ENCODE data around the gene PDE2A. TPM values are rescaled to one million over a fixed set of nuclear protein-coding genes. Genes with fewer than 3 reads are reported as not detected.
A peak's percentile ranks its signal among the peaks of the same experiment; 100 is the strongest.

The PDE2A gene
- total RNA-seq, 1 donor, result 0.36 TPM

DNA sequence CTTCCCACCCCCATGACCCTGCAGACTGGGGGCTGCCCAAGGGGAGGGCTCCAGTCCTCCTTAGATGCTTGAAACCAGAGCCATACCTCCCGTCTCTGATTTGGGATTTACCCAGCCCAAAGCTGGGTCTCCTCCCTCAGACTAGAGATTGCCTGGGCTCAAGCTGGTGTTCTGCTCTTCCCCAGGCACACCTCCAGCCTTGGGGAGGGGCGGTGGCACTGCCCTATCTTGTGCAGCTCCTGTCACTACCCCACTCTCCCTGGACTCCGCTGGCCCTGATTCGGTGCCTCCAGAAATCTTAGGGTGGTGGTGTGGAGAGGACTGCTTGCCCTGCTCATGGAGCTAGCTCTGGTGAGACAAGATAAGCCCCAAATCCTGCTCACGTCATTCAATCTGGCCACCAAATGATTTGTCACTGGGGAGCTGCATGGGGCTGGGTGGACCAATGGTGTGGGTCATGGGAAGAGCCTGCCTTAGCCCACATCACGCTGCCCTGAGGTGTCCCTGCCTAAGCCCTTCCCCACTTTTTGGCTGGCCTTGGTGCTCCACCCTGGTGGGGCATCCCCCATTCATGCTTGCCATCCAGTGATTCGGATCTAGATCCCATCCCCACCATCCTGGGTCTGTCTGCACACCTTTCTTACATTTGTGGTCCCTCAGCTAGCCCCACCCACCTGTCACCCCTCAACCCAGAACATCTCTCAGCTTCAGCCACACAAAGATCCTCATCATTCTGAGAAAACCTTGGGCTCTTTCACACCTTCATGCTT is 87.7 kb downstream of the PDE2A start:
- no peaks in the 10 kb centered on the region for H3K9me3 ChIP-seq (ENCODE audit: low read depth, low read length)
- peaks cover 81% of the 10 kb centered on the region for H3K27me3 ChIP-seq (ENCODE audit: insufficient read depth, low read length)
- no peak overlapping the region for H2AFZ ChIP-seq (ENCODE audit: low read length)
- peak; percentile 49 for DNase-seq (ENCODE audit: insufficient read length, low spot score, missing footprints)
- no peak overlapping the region for H3K4me2 ChIP-seq (ENCODE audit: insufficient read depth, low read length)
- TF ChIP-seq CTCF (IDR thresholded peaks at IDR 0.05; ENCODE audit: extremely low read depth, low read depth, low read length), result no peak
- H3K4me3 ChIP-seq (ENCODE audit: insufficient read depth, low read length), result no peak overlapping the region
- H3K36me3 ChIP-seq (ENCODE audit: insufficient read depth, low read length), result no peaks in the 10 kb centered on the region
- no peaks in the 10 kb centered on the region for H3K79me2 ChIP-seq (ENCODE audit: insufficient read depth, low read length)
- peaks cover 5% of the 10 kb centered on the region for H4K20me1 ChIP-seq (ENCODE audit: insufficient read depth, low read length)
- no peaks in the 10 kb centered on the region for H3K4me1 ChIP-seq (ENCODE audit: insufficient read depth, low read length)
- H3K27ac ChIP-seq (ENCODE audit: low read depth, low read length), result no peak overlapping the region

DNA sequence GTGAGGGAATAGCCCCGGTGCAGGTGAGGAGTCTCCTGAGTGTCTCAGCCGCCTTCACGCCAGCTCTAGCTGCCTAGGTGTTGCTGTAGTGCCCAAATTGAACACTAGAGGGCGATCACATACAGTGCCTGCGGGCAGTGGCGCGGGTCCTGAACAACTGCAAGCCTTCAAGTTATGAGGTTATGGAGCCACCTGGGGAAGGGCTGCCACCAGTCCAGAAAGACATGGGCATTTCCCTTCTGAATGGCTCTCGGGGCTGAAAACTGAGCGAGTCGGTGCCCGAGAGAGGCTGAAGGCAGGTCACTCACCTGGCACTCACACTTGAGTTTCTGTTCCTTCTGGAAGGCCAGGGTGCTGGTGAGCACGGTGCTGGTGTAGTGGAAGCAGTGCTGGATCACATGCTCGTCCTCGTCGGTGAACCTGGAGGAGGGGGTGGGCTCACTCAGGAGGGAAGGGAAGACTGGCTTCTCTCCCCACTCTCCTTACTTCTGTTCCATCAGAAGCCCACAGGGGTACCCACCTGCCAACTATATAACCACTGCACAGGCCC is 88.4 kb downstream of the PDE2A start:
- no peaks in the 10 kb centered on the region for H3K9me3 ChIP-seq (ENCODE audit: low read depth, low read length)
- no peak overlapping the region for H2AFZ ChIP-seq (ENCODE audit: low read length)
- no peak overlapping the region for H3K4me3 ChIP-seq (ENCODE audit: insufficient read depth, low read length)
- no peaks in the 10 kb centered on the region for H4K20me1 ChIP-seq (ENCODE audit: insufficient read depth, low read length)
- no peaks in the 10 kb centered on the region for H3K79me2 ChIP-seq (ENCODE audit: insufficient read depth, low read length)
- peaks cover 80% of the 10 kb centered on the region for H3K27me3 ChIP-seq (ENCODE audit: insufficient read depth, low read length)
- peak; percentile 92 for TF ChIP-seq CTCF (IDR thresholded peaks at IDR 0.05; ENCODE audit: extremely low read depth, low read depth, low read length)
- H3K4me1 ChIP-seq (ENCODE audit: insufficient read depth, low read length), result no peaks in the 10 kb centered on the region
- no peaks in the 10 kb centered on the region for H3K36me3 ChIP-seq (ENCODE audit: insufficient read depth, low read length)
- peak; percentile 98 for DNase-seq (ENCODE audit: insufficient read length, low spot score, missing footprints)
- H3K27ac ChIP-seq (ENCODE audit: low read depth, low read length), result no peak overlapping the region
- no peak overlapping the region for H3K4me2 ChIP-seq (ENCODE audit: insufficient read depth, low read length)

DNA sequence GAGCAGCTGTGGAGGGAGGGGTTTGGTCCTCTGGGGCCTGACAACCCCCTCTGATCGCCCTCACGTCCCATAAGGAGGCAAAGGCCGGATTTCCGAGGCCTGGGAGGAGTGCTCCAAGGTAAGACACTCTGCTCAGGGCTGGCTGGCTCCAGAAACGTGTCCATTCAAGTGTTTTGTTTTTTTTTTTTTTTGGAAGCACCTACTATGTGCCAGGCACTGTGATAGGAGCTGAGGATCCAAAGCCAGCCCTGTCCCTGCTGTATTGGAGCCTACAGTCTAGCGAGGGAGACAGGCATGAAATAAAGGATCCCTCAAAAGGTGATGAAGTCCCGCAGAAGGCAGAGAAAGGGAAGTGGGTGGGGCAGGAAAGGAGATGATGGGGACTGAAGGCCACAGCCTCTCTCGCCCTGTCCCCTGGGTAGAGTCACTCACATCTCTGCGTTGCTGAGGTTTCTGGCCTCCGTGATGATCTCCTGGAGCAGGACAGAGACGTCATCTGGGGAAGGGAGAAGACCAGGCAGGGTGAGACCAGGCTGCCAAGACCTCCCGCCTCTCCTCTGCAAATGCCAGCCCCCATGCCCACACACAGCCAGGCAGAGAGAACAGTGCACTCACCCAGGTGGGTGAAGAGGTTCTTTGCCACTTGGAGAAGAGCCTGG is 89.2 kb downstream of the PDE2A start:
- no peaks in the 10 kb centered on the region for H3K4me1 ChIP-seq (ENCODE audit: insufficient read depth, low read length)
- no peak overlapping the region for H3K27ac ChIP-seq (ENCODE audit: low read depth, low read length)
- no peaks in the 10 kb centered on the region for H3K36me3 ChIP-seq (ENCODE audit: insufficient read depth, low read length)
- no peaks in the 10 kb centered on the region for H4K20me1 ChIP-seq (ENCODE audit: insufficient read depth, low read length)
- peaks cover 78% of the 10 kb centered on the region for H3K27me3 ChIP-seq (ENCODE audit: insufficient read depth, low read length)
- peak; percentile 91 for DNase-seq (ENCODE audit: insufficient read length, low spot score, missing footprints)
- peak overlapping the region; percentile 36 for H3K4me2 ChIP-seq (ENCODE audit: insufficient read depth, low read length)
- no peak overlapping the region for H2AFZ ChIP-seq (ENCODE audit: low read length)
- H3K9me3 ChIP-seq (ENCODE audit: low read depth, low read length), result no peaks in the 10 kb centered on the region
- H3K4me3 ChIP-seq (ENCODE audit: insufficient read depth, low read length), result peak overlapping the region; percentile 50
- TF ChIP-seq CTCF (IDR thresholded peaks at IDR 0.05; ENCODE audit: extremely low read depth, low read depth, low read length), result no peak
- no peaks in the 10 kb centered on the region for H3K79me2 ChIP-seq (ENCODE audit: insufficient read depth, low read length)
